ENCODE results near the gene SUGP1.

DNA sequence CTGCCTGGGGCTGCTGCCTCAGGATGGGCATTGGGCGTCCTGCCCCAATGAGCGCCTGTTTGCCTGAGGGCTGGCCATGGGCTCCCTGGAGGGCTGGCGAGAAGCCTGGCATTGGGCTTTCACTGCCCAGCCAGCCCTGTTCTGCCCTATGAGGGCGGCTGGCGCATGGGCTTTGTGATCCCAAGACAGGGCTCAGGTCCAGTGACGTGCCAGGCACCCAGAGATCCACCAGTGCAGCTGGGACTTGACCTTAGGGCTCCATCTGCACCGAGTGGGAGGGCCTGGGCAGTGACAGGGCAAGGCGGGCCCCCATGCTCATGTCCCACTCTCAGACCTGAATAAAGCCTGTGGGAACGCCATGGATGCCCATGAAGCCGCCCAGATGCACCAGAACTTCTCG lies 34.6 kb upstream of the SUGP1 start:
- TF ChIP-seq, protein P1, sequence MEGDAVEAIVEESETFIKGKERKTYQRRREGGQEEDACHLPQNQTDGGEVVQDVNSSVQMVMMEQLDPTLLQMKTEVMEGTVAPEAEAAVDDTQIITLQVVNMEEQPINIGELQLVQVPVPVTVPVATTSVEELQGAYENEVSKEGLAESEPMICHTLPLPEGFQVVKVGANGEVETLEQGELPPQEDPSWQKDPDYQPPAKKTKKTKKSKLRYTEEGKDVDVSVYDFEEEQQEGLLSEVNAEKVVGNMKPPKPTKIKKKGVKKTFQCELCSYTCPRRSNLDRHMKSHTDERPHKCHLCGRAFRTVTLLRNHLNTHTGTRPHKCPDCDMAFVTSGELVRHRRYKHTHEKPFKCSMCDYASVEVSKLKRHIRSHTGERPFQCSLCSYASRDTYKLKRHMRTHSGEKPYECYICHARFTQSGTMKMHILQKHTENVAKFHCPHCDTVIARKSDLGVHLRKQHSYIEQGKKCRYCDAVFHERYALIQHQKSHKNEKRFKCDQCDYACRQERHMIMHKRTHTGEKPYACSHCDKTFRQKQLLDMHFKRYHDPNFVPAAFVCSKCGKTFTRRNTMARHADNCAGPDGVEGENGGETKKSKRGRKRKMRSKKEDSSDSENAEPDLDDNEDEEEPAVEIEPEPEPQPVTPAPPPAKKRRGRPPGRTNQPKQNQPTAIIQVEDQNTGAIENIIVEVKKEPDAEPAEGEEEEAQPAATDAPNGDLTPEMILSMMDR (conservative IDR thresholded peaks at IDR 0.05; ENCODE audit: low read length) = no peak
- no peak for TF ChIP-seq EZH2phosphoT487 (IDR thresholded peaks at IDR 0.05; ENCODE audit: borderline replicate concordance, low read depth, low read length)

All from OCI-LY7 (cell line).